Measurements from ENCODE around the gene LIPE.

GRCh38 chr19:42412227-42412626, 15.0 kb downstream of the LIPE start:
- no peak for TF ChIP-seq CTCF (IDR thresholded peaks at IDR 0.05; ENCODE audit: borderline replicate concordance, extremely low read depth, low read length, poor library complexity, severe bottlenecking)
- no peak for TF ChIP-seq EZH2 (IDR thresholded peaks at IDR 0.05; ENCODE audit: borderline replicate concordance, low read depth, low read length, severe bottlenecking)

Measured in DND-41 (cell line).